Measurements from ENCODE around the gene SLC4A9.

Gene SLC4A9

GRCh38 chr5:140362875-140363630 is 3.1 kb downstream of the SLC4A9 start:
- no peak for DNase-seq

GRCh38 chr5:140363631-140364471 is 3.9 kb downstream of the SLC4A9 start:
- DNase-seq: no peak

GRCh38 chr5:140364472-140364765 is 4.4 kb downstream of the SLC4A9 start:
- no peak for DNase-seq

GRCh38 chr5:140365282-140365681 is 5.3 kb downstream of the SLC4A9 start:
- DNase-seq: no peak

GRCh38 chr5:140365941-140366340 is 5.9 kb downstream of the SLC4A9 start:
- no peak for DNase-seq

GRCh38 chr5:140366589-140367255 is 6.7 kb downstream of the SLC4A9 start:
- DNase-seq: no peak

- DNase-seq: no peak
Observed at GRCh38 chr5:140367256-140368013, 7.4 kb downstream of the SLC4A9 start.

GRCh38 chr5:140371356-140372151 is 11.6 kb downstream of the SLC4A9 start:
- no peak for DNase-seq

GRCh38 chr5:140372971-140373487 is 13.0 kb downstream of the SLC4A9 start:
- no peak for DNase-seq

GRCh38 chr5:140381351-140381750 is 21.4 kb downstream of the SLC4A9 start:
- no peak for DNase-seq

- no peak for DNase-seq
Observed at GRCh38 chr5:140381972-140382371, 22.0 kb downstream of the SLC4A9 start.

GRCh38 chr5:140382866-140383265 is 22.9 kb downstream of the SLC4A9 start:
- no peak for DNase-seq

- DNase-seq: no peak
Observed at GRCh38 chr5:140383300-140383699, 23.3 kb downstream of the SLC4A9 start.

GRCh38 chr5:140388052-140388451 is 28.1 kb downstream of the SLC4A9 start:
- DNase-seq: no peak

GRCh38 chr5:140391312-140391711 is 31.3 kb downstream of the SLC4A9 start:
- DNase-seq: no peak

GRCh38 chr5:140391732-140392131 is 31.7 kb downstream of the SLC4A9 start:
- DNase-seq: no peak

- no peak for DNase-seq
Observed at GRCh38 chr5:140393738-140394137, 33.7 kb downstream of the SLC4A9 start.

GRCh38 chr5:140398379-140398811 is 38.4 kb downstream of the SLC4A9 start:
- DNase-seq: no peak

- no peak for DNase-seq
Observed at GRCh38 chr5:140399979-140400729, 40.2 kb downstream of the SLC4A9 start.

- DNase-seq: peak; percentile 79
Observed at GRCh38 chr5:140400730-140401361, 40.9 kb downstream of the SLC4A9 start.

Measured in NCI-H187 treated with DMSO at 0.1 percent for 48 hours (cell line).